Esophagus (tissue), 2 donors: ENCODE measurements around the gene GPR137B. TPM values are rescaled to one million over a fixed set of nuclear protein-coding genes. Genes with fewer than 3 reads are reported as not detected.

Source experiments
- H3K27ac ChIP-seq, 2 donors: one replicate each; pipeline ENCODE4 v1.5.1; 2013; ENCODE audit warnings: low read depth in 2 of 2, mild to moderate bottlenecking in 2 of 2, inconsistent platforms in 1 of 2, low read length in 1 of 2, moderate library complexity in 1 of 2
- H3K27me3 ChIP-seq, 2 donors: one replicate each; pipeline ENCODE4 v1.6.1; 2013; ENCODE audit warnings: low read length in 2 of 2, control low read depth in 1 of 2, mild to moderate bottlenecking in 1 of 2; ENCODE audit not compliant: insufficient read depth in 2 of 2, control insufficient read depth in 1 of 2
- H3K36me3 ChIP-seq, 2 donors: one replicate each; pipeline ENCODE4 v1.6.1; 2013; ENCODE audit warnings: low read length in 1 of 2; ENCODE audit not compliant: control insufficient read depth in 2 of 2, insufficient read depth in 2 of 2
- H3K4me1 ChIP-seq, 2 donors: one replicate each; pipeline ENCODE4 v1.6.1; 2013; ENCODE audit warnings: low read length in 1 of 2; ENCODE audit not compliant: control insufficient read depth in 2 of 2, insufficient read depth in 2 of 2
- H3K4me3 ChIP-seq, 2 donors: one replicate each; pipeline ENCODE4 v1.5.1; 2013; ENCODE audit warnings: low read length in 2 of 2, mild to moderate bottlenecking in 2 of 2, low read depth in 1 of 2, moderate library complexity in 1 of 2
- H3K9me3 ChIP-seq, 2 donors: one replicate each; pipeline ENCODE4 v1.6.1; 2013; ENCODE audit warnings: mild to moderate bottlenecking in 2 of 2, low read depth in 1 of 2, low read length in 1 of 2, moderate library complexity in 1 of 2; ENCODE audit not compliant: control insufficient read depth in 2 of 2, insufficient read depth in 1 of 2
- WGBS, 2 donors: extraction: QIAGEN DNeasy Blood & Tissue Kit; methylation state at CpG; one replicate each; pipeline ENCODE4 v1.1.7; 2013; 5-methylcytosine and 5-hydroxymethylcytosine counted together
- polyA plus RNA-seq, 2 donors: library from polyadenylated mRNA; stranded (reverse); fragments of 200-250 nt; gene quantifications; one replicate each; pipeline ENCODE4 v1.2.3, GENCODE V29; 2013
- donor health status: healthy with polysubstance abuse.
- donor health status: Bipolar disorder and iron deficiency.

The GPR137B gene
- polyA plus RNA-seq, 2 donors, result 2.1 to 2.8 TPM

DNA sequence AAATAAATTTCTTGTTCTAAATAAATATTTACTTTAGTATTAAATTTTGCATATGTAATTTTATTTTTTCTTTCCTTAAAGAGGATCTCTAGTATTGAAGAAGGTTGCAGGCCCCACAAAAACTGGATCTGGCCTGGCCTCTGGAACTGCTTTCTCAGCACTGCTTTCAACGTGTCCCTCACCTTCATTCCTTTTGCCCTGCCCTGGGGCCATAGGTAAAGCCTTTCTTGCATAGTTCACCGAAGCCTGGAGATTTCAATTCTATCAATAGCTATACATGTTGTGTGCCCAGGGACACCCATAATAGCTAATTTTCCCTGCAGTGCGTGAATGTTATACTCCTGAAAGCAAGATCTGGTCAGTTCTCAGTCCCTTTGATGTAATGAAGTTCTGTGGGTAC lies 12.0 kb upstream of the GPR137B start:
- 68 to 85% methylated on average over 3 of the region's 3 CpGs for WGBS, 2 donors
- no peaks in the 10 kb centered on the region for H3K27me3 ChIP-seq
- no peak overlapping the region for H3K4me3 ChIP-seq
- H3K27ac ChIP-seq, result no peak overlapping the region
- H3K9me3 ChIP-seq, result no peaks in the 10 kb centered on the region
- H3K36me3 ChIP-seq, result no peaks in the 10 kb centered on the region
- H3K4me1 ChIP-seq, result no peaks in the 10 kb centered on the region

DNA sequence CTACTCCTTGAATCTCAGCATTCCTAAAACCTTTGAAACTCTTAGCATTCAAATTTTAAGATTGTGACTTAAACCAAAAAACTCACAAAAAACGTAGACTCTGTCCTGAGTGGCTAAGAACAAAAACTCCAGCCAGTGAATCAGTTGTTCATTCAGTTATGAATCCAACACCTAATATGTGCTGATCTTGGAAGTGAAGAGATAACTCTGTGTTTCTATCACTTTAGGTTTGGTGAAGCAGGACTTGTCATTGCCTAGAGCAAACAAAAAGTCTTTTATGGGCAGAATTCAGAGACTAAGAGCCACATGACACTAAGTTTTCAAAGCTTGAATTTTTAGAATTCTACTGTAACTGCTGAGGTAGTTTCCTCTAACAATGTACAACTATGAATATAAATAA lies 10.4 kb upstream of the GPR137B start:
- H3K9me3 ChIP-seq, result no peaks in the 10 kb centered on the region
- H3K4me3 ChIP-seq, result no peak overlapping the region
- H3K27me3 ChIP-seq, result no peaks in the 10 kb centered on the region
- no peaks in the 10 kb centered on the region for H3K36me3 ChIP-seq
- H3K27ac ChIP-seq, result no peak overlapping the region
- 83 to 86% methylated on average over 1 of the region's 1 CpG for WGBS, 2 donors
- H3K4me1 ChIP-seq, result no peaks in the 10 kb centered on the region

DNA sequence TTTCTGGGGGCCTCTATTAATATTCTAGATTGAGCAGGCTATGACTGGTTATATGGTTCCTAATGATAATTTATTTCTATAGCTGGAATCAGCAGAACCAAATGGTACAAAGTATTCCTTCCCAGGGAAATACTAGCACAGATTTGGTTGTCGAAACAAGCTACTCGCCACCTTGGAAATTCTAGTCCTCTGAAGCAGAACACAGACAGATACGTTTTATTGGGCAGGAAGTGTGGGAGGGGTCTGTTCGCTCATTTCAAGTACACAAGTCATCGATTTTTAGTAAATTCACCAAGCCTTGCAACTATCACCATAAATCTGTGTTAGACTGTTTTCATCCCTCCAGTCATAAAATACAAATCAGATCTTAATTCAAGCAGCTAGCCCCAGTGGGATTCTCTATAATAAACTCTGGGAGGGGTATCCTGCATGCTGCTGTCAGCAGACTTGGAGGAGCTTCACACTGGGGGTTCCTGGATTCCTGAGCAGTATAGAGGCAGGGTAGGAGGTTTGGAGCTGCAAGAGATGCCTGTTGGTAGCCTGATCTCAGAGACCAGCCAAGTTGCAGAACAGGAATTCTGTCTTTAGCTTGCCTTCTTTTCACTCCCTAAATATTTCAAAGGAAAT lies 9.8 kb upstream of the GPR137B start:
- no peaks in the 10 kb centered on the region for H3K27me3 ChIP-seq
- no peaks in the 10 kb centered on the region for H3K9me3 ChIP-seq
- WGBS, 2 donors, result 79 to 83% methylated on average over 5 of the region's 5 CpGs
- no peak overlapping the region for H3K27ac ChIP-seq
- no peak overlapping the region for H3K4me3 ChIP-seq
- H3K4me1 ChIP-seq, result no peaks in the 10 kb centered on the region
- H3K36me3 ChIP-seq, result no peaks in the 10 kb centered on the region

DNA sequence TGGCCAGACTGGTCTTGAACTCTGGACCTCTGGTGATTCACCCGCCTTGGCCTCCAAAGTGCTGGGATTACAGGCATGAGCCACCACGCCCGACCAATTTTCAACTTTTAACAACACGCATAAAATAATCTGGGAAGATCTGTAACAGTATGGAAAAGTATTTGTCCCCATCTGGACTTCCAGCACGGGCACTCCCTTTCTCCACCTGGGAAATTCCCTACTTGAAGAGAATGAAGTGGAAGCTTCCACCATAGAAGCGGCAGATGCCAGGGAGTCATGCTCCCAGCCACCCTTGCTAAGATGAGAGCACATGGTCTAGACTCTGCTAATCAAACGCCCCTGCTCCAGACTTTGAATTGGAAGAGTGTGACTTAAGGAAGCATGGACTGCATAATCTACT lies 9.0 kb upstream of the GPR137B start:
- Histone ChIP-seq H3K9me3 (no peaks in the 10 kb centered on the region), H3K27ac (no peak overlapping the region), H3K27me3 (no peaks in the 10 kb centered on the region), H3K4me1 (no peaks in the 10 kb centered on the region), H3K36me3 (no peaks in the 10 kb centered on the region), H3K4me3 (no peak overlapping the region)
- WGBS, 2 donors, result 72 to 75% methylated on average over 7 of the region's 7 CpGs

DNA sequence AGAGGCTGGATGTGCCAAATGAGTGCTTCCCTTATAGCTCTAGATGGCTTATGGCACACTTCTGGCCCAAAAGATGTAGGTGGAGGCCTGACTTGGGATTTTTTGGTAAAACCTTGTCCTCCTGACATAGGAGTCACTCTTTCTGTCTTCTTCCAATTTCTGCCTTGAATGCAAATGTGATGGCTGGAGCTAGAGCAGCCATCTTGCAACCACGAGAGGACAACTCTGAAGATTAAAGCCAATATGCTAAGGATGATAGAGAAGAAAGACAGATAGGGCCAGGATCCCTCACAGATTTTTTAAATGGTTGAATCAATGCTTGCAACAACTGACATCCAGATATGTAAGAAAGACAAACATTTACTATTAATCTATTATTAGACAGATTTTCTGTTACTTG lies 8.5 kb upstream of the GPR137B start:
- H3K9me3 ChIP-seq, result no peaks in the 10 kb centered on the region
- WGBS, 2 donors, result 91% methylated on average over 1 of the region's 1 CpG
- H3K4me1 ChIP-seq, result no peaks in the 10 kb centered on the region
- no peaks in the 10 kb centered on the region for H3K36me3 ChIP-seq
- no peak overlapping the region for H3K27ac ChIP-seq
- H3K27me3 ChIP-seq, result no peaks in the 10 kb centered on the region
- H3K4me3 ChIP-seq, result no peak overlapping the region

DNA sequence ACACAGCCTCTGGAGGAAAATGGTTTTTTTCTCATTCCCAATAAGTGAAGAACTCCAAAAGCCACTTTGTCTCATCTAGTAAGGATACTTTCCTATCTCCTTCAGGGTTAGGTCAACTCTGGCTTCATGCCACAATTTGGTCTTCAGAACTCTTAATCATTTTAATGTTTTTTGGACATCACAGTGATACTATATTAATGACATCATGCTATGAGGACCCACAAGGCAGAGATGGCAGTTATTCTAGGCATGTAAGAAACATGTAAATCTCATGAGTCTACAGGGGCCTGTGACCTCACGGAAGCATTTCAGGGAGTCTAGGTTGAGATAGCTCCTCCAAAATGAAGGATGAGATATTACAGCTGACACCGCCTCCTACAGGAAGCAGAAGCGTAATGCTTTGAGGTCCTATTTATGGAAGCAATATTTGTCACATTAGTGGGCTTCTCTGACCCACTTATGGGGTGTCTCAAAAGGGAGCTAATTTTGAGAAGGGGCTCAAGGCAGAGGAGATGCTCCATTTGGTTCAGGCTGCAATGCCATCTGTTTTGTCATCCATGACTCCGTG lies 5.0 kb upstream of the GPR137B start:
- no peak overlapping the region for H3K27ac ChIP-seq

DNA sequence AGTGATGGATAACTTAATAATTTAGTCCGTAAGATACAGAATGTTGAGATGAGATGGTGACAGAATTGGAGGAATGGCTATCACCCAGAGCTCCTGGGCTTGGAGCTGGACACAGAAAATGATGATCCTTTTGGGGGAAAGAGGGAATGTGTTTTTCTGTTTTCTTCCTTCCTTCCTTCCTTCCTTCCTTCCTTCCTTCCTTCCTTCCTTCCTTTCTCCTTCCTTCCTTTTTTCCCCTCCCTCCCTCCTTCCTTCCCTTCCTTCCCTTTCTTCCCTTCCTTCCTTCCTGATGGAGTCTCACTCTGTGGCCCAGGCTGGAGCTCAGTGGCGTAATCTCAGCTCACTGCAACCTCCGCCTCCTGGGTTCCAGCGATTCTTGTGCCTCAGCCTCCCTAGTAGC lies 2.8 kb upstream of the GPR137B start:
- 92 to 95% methylated on average over 4 of the region's 4 CpGs for WGBS, 2 donors
- Histone ChIP-seq H3K27ac (no peak overlapping the region), H3K4me3 (no peak overlapping the region), H3K9me3 (no peaks in the 10 kb centered on the region), H3K4me1 (peaks cover 6 to 8% of the 10 kb centered on the region in 2 donors), H3K27me3 (no peaks in the 10 kb centered on the region), H3K36me3 (no peaks in the 10 kb centered on the region)

More for the DNA sequence above, 5.0 kb upstream of the GPR137B start:
- Histone ChIP-seq H3K27me3 (no peaks in the 10 kb centered on the region), H3K4me1 (peaks cover 2 to 6% of the 10 kb centered on the region in 2 donors), H3K4me3 (no peak overlapping the region), H3K36me3 (no peaks in the 10 kb centered on the region), H3K9me3 (no peaks in the 10 kb centered on the region)
- 90 to 92% methylated on average over 4 of the region's 4 CpGs for WGBS, 2 donors

DNA sequence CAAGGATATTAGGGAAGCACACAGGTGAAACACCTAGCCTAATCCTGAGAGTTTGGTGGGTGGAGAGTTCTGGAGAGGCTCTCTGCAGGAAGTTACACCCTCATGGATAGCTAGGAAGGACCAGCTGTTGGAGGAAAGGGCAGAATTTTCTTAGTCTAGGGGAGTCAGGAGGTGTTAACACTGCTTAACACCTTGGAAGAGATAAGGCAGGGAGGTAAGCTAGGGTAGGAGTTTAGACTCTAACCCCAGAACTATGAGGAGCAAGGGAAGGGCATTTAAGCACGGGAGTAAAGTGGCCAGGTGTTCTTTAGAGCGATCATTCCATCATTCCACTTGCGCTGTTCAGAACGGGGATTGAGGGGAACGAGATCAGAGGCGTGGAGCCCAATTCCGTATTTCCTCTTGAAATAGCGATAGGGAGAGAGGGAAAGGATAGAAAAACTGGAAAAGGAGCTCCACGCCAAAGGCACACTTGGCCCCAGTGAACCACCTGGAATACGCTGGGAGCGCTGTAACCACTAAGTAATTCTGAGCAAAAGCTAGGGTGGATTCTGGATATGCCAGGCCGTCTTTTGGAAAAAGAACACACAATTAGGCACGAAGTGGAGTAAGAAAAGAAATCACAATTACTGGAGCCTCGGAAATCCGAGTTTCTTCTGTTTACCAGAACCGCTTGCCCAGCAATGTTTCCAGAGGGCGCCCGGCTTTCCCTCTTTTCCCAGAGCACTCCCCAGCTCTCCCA lies 1.5 kb upstream of the GPR137B start:
- Histone ChIP-seq H3K9me3 (no peaks in the 10 kb centered on the region), H3K27me3 (no peaks in the 10 kb centered on the region), H3K36me3 (no peaks in the 10 kb centered on the region), H3K4me1 (peaks cover 9 to 13% of the 10 kb centered on the region in 2 donors), H3K27ac (no peak overlapping the region), H3K4me3 (peak overlapping the region; percentile 20 to 91)
- WGBS, 2 donors, result 15 to 18% methylated on average over 18 of the region's 18 CpGs

DNA sequence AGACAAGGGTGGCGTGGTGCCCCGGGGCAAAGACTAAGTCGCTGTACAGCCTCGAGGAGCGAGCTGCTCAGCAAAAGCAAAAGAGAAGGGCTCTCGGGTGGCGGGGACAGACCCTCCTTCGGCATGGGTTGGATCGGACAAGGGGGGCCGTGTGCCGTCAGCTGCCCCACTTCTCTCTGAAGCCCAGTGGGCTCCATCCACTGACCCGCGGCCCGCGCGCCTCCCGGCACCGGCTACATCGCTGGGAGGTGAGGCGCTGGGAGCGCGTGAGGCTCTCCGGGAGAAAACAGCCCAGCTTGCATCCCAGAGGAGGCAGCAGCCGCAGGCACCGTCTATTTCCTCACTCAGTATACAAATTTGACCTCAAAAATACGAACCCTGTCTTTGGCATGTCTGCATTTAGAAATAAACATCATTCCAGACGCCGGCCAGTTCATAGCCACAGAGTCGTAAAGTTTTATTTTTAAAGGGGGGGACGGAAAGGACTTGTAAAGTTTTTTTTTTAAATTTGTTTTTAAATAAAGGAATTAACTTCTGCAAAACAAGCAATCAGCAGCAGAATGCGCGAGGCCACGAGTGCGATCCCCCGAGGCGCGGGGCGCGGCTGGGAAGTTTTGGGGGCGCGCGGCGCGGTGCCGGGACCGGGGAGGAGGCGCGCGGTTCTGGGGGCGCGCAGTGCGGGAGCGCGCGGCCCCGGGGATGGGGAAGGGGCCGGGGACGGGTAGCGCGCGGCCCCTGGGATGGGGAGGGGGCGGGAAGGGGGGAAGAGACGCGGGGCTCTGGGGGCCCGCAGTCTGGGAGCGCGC lies 689 bp upstream of the GPR137B start:
- Histone ChIP-seq H3K36me3 (no peaks in the 10 kb centered on the region), H3K27ac (no peak overlapping the region), H3K4me1 (peaks cover 9 to 13% of the 10 kb centered on the region in 2 donors), H3K9me3 (no peaks in the 10 kb centered on the region), H3K4me3 (peak overlapping the region; percentile 40 to 91), H3K27me3 (no peaks in the 10 kb centered on the region)
- WGBS, 2 donors, result 1% methylated on average over 54 to 67 of the region's 67 CpGs
